K562 (cell line): Measurements from ENCODE around the gene SHBG. TPM values are rescaled to one million over a fixed set of nuclear protein-coding genes. Genes with fewer than 3 reads are reported as not detected.

ENCODE experiments used
- C11orf30 ChIP-seq: fragments of 450-650 bp; IDR thresholded peaks from 2 replicates; pipeline ENCODE4 v1.6.1; 2016; ENCODE audit warnings: low read depth, mild to moderate bottlenecking
- CREBBP ChIP-seq: IDR thresholded peaks from one replicate; pipeline ENCODE4 v1.6.1; 2012; ENCODE audit warnings: low read depth, mild to moderate bottlenecking, control low read depth, inconsistent platforms, low read length
- DACH1 ChIP-seq: fragments of 450-650 bp; IDR thresholded peaks from 2 replicates; pipeline ENCODE4 v1.6.1; 2018; ENCODE audit not compliant: partially characterized antibody
- E2F3 ChIP-seq: fragments of 250-450 bp; sonication (Bioruptor Pico); IDR thresholded peaks from 2 replicates; pipeline ENCODE4 v1.4.0; 2020; ENCODE audit warnings: mild to moderate bottlenecking
- FOS ChIP-seq: IDR thresholded peaks from 3 replicates; pipeline ENCODE4 v1.6.1; 2011; ENCODE audit not compliant: insufficient read length; ENCODE audit errors: extremely low read depth
- FOXJ3 ChIP-seq: sonication (generic); formaldehyde crosslinking; IDR thresholded peaks from 2 replicates; pipeline ENCODE4 v1.4.0; 2020; ENCODE audit warnings: mild to moderate bottlenecking, missing genetic modification reagents
- GATAD2B ChIP-seq: fragments of 450-650 bp; IDR thresholded peaks from 2 replicates; pipeline ENCODE4 v1.6.1; 2017; ENCODE audit warnings: mild to moderate bottlenecking, borderline replicate concordance
- HDAC2 ChIP-seq: fragments of 450-650 bp; IDR thresholded peaks from 2 replicates; pipeline ENCODE4 v1.6.1; 2016; ENCODE audit warnings: mild to moderate bottlenecking
- IRF2 ChIP-seq: sonication (generic); formaldehyde crosslinking; IDR thresholded peaks from 2 replicates; pipeline ENCODE4 v1.8.1; 2022; ENCODE audit warnings: mild to moderate bottlenecking, missing genetic modification reagents
- JUNB ChIP-seq: fragments of 450-650 bp; formaldehyde crosslinking; conservative IDR thresholded peaks from 2 replicates; pipeline ENCODE4 v1.4.0; 2020; ENCODE audit warnings: mild to moderate bottlenecking
- MCM2 ChIP-seq: fragments of 450-650 bp; IDR thresholded peaks from 2 replicates; pipeline ENCODE4 v1.6.1; 2017; ENCODE audit warnings: low read depth, mild to moderate bottlenecking
- NFRKB ChIP-seq: fragments of 450-650 bp; IDR thresholded peaks from 2 replicates; pipeline ENCODE4 v1.6.1; 2016; ENCODE audit warnings: low read depth
- NR2C2 ChIP-seq, 2 experiments: fragments of 200-800 bp in 1 of 2; sonication (Bioruptor generic) in 1 of 2; sonication (generic) in 1 of 2; formaldehyde crosslinking in 1 of 2; IDR thresholded peaks; 2 replicates each; pipeline versions ENCODE4 v1.6.1 to v1.8.0; 2016 to 2022; ENCODE audit warnings: mild to moderate bottlenecking in 1 of 2, missing compliant biosample characterization in 1 of 2, missing genetic modification characterization in 1 of 2, missing genetic modification reagents in 1 of 2
- RBFOX2 ChIP-seq: fragments of 200-400 bp; formaldehyde crosslinking; IDR thresholded peaks from 2 replicates; pipeline ENCODE4 v1.6.1; 2017; ENCODE audit warnings: low read depth, mild to moderate bottlenecking, low read length, moderate library complexity
- SMAD4 ChIP-seq: fragments of 250-450 bp; sonication (Bioruptor Pico); conservative IDR thresholded peaks from 2 replicates; pipeline ENCODE4 v1.8.0; 2021; ENCODE audit warnings: inconsistent platforms, mild to moderate bottlenecking, moderate library complexity
- SREBF1 ChIP-seq: fragments of 150-350 bp; IDR thresholded peaks from 2 replicates; pipeline ENCODE4 v1.6.1; 2014; ENCODE audit warnings: antibody characterized with exemption, low read depth, low read length, borderline replicate concordance
- STAT5B ChIP-seq: fragments of 250-450 bp; sonication (Bioruptor Pico); IDR thresholded peaks from 2 replicates; pipeline ENCODE4 v1.8.0; 2021; ENCODE audit warnings: mild to moderate bottlenecking, inconsistent platforms
- TAF9B ChIP-seq: fragments of 450-650 bp; IDR thresholded peaks from 2 replicates; pipeline ENCODE4 v1.6.1; 2018; ENCODE audit warnings: mild to moderate bottlenecking; ENCODE audit not compliant: partially characterized antibody
- ZNF146 ChIP-seq: IDR thresholded peaks from one replicate; pipeline ENCODE4 v1.6.1; 2018; ENCODE audit warnings: missing compliant biosample characterization; ENCODE audit not compliant: unreplicated experiment
- ZNF23 ChIP-seq: fragments of 250-450 bp; sonication (Bioruptor Pico); IDR thresholded peaks from 2 replicates; pipeline ENCODE4 v1.4.0; 2020; ENCODE audit warnings: mild to moderate bottlenecking
- ZNF274 ChIP-seq: IDR thresholded peaks from 2 replicates; pipeline ENCODE4 v1.6.1; 2011; ENCODE audit warnings: low read depth, mild to moderate bottlenecking, low read length, moderate library complexity, borderline replicate concordance
- ZNF347 ChIP-seq: fragments of 450-650 bp; formaldehyde crosslinking; IDR thresholded peaks from 2 replicates; pipeline ENCODE4 v1.4.0; 2020; ENCODE audit warnings: low read depth, mild to moderate bottlenecking, moderate library complexity
- ZNF41 ChIP-seq: fragments of 250-450 bp; sonication (Bioruptor Pico); conservative IDR thresholded peaks from 2 replicates; pipeline ENCODE4 v1.4.0; 2020; ENCODE audit warnings: mild to moderate bottlenecking
- ZNF551 ChIP-seq: fragments of 250-450 bp; sonication (Bioruptor Pico); IDR thresholded peaks from 2 replicates; pipeline ENCODE4 v1.5.0; 2021; ENCODE audit warnings: mild to moderate bottlenecking, moderate library complexity
- polyA plus RNA-seq, 8 experiments: library from polyadenylated mRNA; depleted of rRNA in 4 of 8; stranded (reverse) in 5 of 8; unstranded in 3 of 8; fragments of >200 nt; fragmentation: Nextera tagmentation in 2 of 8; fragmentation: Illumina TruSeq in 1 of 8; extraction: Ambion mirVana in 2 of 8; extraction: Trizol in 1 of 8; gene quantifications; 2 replicates each; pipeline versions ENCODE4 v1.2.1 to v1.2.3, GENCODE V29; 2011 to 2014; ENCODE audit warnings: inconsistent platforms in 1 of 8, missing spikeins in 1 of 8
- total RNA-seq, 7 experiments: library from RNA; depleted of rRNA in 6 of 7; stranded (reverse); fragments of >200 nt in 6 of 7; fragmentation: Illumina TruSeq in 2 of 7; extraction: Trizol in 2 of 7; gene quantifications; 2 replicates each; pipeline versions ENCODE4 v1.2.1 to v1.2.3, GENCODE V29; 2011 to 2021; ENCODE audit warnings: low replicate concordance in 1 of 7
- TF ChIP-seq, protein P1 (sequence below): fragments of 450-650 bp; IDR thresholded peaks from 2 replicates; pipeline ENCODE4 v1.6.1; 2016; ENCODE audit warnings: low read depth, mild to moderate bottlenecking, moderate library complexity
- TF ChIP-seq, protein P2 (sequence below): fragments of 200-800 bp; sonication (Bioruptor generic); IDR thresholded peaks from 2 replicates; pipeline ENCODE4 v1.6.1; 2017; ENCODE audit warnings: missing genetic modification characterization, missing compliant biosample characterization
- TF ChIP-seq, protein P3 (sequence below): IDR thresholded peaks from 2 replicates; pipeline ENCODE4 v1.6.1; 2016; ENCODE audit warnings: missing genetic modification characterization, missing compliant biosample characterization

Gene SHBG
- total and polyA plus RNA-seq, 9 of the 15 experiments (the other 6 are each of a cell fraction or from before 2014, with no cell fraction given) = not detected

DNA sequence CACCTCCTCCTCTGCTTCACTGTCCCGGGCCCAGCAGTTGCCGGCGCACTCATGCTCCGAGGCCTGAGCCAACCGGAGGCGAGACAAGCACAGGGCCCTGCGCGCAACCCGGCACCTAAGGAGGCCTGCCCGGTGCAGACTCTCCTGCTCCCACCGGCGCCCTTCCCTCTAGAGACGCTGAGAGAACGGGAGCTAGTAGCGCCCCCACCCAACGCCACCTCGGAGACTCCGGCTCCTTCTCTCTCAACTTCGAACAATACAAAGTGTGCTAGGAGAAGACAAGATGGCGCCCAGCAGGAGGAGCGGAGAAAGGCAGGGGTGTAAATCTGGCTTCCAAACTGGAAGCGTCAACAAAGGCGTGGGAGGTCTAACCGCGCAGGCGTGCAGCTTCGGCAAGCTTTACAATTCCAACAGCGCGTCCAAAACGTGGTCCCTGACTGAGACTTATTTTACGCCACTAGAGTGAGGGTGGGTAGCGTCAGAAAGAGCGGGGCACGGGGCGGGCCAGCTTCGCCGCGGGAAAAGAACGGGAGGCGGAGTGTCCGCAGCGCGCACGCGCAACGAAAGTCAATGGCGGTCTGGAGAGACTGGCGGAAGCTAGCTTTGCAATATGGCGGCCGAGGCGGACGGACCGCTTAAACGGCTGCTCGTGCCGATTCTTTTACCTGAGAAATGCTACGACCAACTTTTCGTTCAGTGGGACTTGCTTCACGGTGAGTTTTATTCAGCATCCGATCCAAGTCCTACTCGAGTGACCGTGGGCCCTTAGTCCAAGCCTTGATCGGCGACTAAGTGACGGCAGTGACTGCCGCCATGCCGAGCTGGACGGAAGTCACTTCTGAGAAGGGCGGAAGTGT is 46.5 kb upstream of the SHBG start, which contains the start of gene MPDU1 (continued):
- no peak for TF ChIP-seq DACH1
- peak; percentile 93 for TF ChIP-seq C11orf30
- TF ChIP-seq GATAD2B = no peak
- peak; percentile 99 for TF ChIP-seq NFRKB
- no peak for TF ChIP-seq ZNF551 (CRISPR knock-in tag)
- TF ChIP-seq FOXJ3 (CRISPR knock-in tag) = no peak
- no peak for TF ChIP-seq CREBBP
- TF ChIP-seq, protein P1, sequence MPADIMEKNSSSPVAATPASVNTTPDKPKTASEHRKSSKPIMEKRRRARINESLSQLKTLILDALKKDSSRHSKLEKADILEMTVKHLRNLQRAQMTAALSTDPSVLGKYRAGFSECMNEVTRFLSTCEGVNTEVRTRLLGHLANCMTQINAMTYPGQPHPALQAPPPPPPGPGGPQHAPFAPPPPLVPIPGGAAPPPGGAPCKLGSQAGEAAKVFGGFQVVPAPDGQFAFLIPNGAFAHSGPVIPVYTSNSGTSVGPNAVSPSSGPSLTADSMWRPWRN = no peak
- no peak for TF ChIP-seq ZNF23 (CRISPR knock-in tag)
- TF ChIP-seq NR2C2 (CRISPR knock-in tag; IDR thresholded peaks at IDR 0.05) = peak; percentile 75
- peak; percentile 66 for TF ChIP-seq NR2C2 (tag; IDR thresholded peaks at IDR 0.05)
- TF ChIP-seq RBFOX2 = peak; percentile 90
- no peak for TF ChIP-seq ZNF274
- TF ChIP-seq, protein P2, sequence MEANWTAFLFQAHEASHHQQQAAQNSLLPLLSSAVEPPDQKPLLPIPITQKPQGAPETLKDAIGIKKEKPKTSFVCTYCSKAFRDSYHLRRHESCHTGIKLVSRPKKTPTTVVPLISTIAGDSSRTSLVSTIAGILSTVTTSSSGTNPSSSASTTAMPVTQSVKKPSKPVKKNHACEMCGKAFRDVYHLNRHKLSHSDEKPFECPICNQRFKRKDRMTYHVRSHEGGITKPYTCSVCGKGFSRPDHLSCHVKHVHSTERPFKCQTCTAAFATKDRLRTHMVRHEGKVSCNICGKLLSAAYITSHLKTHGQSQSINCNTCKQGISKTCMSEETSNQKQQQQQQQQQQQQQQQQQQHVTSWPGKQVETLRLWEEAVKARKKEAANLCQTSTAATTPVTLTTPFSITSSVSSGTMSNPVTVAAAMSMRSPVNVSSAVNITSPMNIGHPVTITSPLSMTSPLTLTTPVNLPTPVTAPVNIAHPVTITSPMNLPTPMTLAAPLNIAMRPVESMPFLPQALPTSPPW (CRISPR knock-in tag) = peak; percentile 78
- no peak for TF ChIP-seq MCM2
- peak; percentile 98 for TF ChIP-seq TAF9B
- TF ChIP-seq ZNF41 (CRISPR knock-in tag) = no peak
- TF ChIP-seq, protein P3, sequence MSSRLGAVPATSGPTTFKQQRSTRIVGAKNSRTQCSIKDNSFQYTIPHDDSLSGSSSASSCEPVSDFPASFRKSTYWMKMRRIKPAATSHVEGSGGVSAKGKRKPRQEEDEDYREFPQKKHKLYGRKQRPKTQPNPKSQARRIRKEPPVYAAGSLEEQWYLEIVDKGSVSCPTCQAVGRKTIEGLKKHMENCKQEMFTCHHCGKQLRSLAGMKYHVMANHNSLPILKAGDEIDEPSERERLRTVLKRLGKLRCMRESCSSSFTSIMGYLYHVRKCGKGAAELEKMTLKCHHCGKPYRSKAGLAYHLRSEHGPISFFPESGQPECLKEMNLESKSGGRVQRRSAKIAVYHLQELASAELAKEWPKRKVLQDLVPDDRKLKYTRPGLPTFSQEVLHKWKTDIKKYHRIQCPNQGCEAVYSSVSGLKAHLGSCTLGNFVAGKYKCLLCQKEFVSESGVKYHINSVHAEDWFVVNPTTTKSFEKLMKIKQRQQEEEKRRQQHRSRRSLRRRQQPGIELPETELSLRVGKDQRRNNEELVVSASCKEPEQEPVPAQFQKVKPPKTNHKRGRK = no peak
- TF ChIP-seq ZNF146 (CRISPR knock-in tag) = no peak
- TF ChIP-seq IRF2 (CRISPR knock-in tag) = no peak
- TF ChIP-seq HDAC2 = 0 out of 2 replicates have a peak, but pooled peaks have one; percentile 54
- peak; percentile 40 for TF ChIP-seq SMAD4 (CRISPR knock-in tag)
- no peak for TF ChIP-seq SREBF1
- TF ChIP-seq E2F3 (CRISPR knock-in tag) = 0 out of 2 replicates have a peak, but pooled peaks have one; percentile 34
- no peak for TF ChIP-seq STAT5B (CRISPR knock-in tag)
- TF ChIP-seq JUNB (CRISPR knock-in tag) = no peak
- no peak for TF ChIP-seq ZNF347 (CRISPR knock-in tag)
- TF ChIP-seq FOS = no peak
